Measurements from ENCODE around the gene FAM76B.

- TF ChIP-seq, protein P1, sequence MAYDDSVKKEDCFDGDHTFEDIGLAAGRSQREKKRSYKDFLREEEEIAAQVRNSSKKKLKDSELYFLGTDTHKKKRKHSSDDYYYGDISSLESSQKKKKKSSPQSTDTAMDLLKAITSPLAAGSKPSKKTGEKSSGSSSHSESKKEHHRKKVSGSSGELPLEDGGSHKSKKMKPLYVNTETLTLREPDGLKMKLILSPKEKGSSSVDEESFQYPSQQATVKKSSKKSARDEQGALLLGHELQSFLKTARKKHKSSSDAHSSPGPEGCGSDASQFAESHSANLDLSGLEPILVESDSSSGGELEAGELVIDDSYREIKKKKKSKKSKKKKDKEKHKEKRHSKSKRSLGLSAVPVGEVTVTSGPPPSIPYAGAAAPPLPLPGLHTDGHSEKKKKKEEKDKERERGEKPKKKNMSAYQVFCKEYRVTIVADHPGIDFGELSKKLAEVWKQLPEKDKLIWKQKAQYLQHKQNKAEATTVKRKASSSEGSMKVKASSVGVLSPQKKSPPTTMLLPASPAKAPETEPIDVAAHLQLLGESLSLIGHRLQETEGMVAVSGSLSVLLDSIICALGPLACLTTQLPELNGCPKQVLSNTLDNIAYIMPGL (CRISPR knock-in tag; IDR thresholded peaks at IDR 0.05; ENCODE audit: borderline replicate concordance), result no peak
- no peak for TF ChIP-seq CTCF (IDR thresholded peaks at IDR 0.05)
- no peak for TF ChIP-seq POLR2A (IDR thresholded peaks at IDR 0.05; ENCODE audit: low read length)
- TF ChIP-seq POLR2AphosphoS2 (conservative IDR thresholded peaks at IDR 0.05; ENCODE audit: low read length), result no peak
- TF ChIP-seq NFE2L2 (conservative IDR thresholded peaks at IDR 0.05; ENCODE audit: low read length), result no peak
- no peak for TF ChIP-seq KDM5A (IDR thresholded peaks at IDR 0.05)
- no peak for TF ChIP-seq MAX (IDR thresholded peaks at IDR 0.05)
- TF ChIP-seq ZFP36 (IDR thresholded peaks at IDR 0.05; ENCODE audit: borderline replicate concordance, partially characterized antibody), result no peak
These were observed 16.3 kb upstream of the FAM76B start for GRCh38 chr11:95805869-95806268.
